NCI-H774 (cell line): ENCODE results near the gene CCDC183.
"Not testable (repeated sequence)": the region's sequence is repeated elsewhere in the genome, so short reads cannot be mapped to it uniquely, and the experiment has no call there.

Experiments
- DNase-seq: peaks from one replicate; lab custom pipeline; 2025; lab: John Stamatoyannopoulos, UW

The CCDC183 gene

DNA sequence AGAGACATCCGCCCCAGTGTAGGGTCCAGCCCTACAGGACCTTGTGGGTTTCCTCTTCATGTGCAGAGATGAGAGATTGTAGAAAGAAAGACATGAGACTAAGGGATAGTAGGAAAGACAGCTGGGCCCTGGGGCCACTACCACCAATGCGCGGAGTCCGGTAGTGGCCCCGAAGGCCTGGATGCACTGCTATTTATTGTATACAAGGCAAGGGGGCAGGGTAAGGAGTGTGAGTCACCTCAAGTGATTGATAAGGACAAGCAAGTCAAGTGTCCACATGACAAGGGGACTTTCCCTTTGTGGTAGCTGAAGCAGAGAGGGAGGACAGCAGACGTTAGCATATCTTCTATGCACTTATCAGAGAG lies 11.2 kb upstream of the CCDC183 start:
- no peak for DNase-seq

DNA sequence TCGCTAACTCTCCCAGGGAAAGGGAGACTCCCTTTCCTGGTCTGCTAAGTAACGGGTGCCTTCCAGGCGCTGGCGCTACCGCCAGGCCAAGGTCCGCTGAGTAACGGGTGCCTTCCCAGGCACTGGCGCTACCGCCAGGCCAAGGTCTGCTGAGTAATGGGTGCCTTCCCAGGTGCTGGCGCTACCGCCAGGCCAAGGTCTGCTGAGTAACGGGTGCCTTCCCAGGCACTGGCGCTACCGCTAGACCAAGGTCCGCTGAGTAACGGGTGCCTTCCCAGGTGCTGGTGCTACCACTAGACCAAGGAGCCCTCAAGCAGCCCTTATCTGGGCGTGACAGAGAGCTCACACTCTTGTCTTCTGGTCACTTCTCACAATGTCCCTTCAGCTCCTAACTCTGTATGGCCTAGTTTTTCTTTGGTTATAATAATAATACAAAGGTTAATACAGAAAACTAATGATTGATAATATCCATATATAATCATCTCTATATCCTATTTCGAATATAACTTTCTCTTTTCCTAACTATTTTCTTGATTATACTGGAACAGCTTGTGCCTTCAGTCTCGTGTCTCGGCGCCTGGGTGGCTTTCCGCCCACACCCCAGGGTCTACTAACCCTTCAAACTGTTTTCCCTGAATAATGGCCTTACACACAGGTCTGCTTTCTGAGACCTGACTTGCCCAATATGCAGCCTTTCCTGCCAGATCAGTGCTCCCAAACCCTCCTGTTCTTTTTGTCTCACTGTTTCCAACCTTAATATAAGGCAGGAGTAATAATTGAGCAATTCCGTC lies 10.4 kb upstream of the CCDC183 start:
- not testable (repeated sequence) for DNase-seq

DNA sequence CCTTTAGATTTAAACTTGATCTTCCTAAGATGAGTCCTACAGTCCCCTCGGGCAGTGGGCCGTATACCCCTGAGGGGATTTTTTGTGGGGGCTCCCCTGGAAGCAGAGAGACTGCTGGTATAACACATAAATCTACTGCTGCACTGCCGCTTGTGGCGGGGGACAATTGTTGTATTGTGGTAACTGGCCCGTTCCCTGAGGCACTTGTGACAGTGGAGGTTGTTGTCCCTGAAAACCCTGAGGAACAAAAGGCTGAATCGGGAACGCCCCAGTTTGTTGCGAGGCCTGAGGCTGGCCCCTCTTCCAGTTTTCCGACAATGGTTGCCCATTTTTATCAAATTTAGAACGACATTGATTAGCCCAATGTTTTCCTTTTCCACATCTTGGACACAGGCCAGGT lies 9.7 kb upstream of the CCDC183 start:
- DNase-seq = no peak

DNA sequence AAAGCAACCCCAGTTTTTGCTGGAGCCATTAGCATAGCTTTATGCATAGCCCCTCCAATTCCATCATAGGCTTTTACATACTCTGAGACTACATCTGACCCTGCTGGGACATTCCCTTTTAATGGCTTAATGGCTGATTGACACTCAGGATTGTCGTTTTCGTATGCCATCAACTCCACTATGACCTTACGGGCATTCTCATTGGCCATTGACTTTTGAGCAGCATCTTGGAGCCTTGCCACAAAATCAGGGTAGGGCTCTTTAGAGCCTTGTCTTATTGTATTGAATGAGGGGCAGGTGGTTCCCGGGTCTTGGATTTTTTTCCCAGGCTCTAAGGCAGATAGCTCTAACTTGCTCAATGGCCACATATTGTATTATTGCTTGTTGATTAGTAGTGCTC lies 9.2 kb upstream of the CCDC183 start:
- not testable (repeated sequence) for DNase-seq

DNA sequence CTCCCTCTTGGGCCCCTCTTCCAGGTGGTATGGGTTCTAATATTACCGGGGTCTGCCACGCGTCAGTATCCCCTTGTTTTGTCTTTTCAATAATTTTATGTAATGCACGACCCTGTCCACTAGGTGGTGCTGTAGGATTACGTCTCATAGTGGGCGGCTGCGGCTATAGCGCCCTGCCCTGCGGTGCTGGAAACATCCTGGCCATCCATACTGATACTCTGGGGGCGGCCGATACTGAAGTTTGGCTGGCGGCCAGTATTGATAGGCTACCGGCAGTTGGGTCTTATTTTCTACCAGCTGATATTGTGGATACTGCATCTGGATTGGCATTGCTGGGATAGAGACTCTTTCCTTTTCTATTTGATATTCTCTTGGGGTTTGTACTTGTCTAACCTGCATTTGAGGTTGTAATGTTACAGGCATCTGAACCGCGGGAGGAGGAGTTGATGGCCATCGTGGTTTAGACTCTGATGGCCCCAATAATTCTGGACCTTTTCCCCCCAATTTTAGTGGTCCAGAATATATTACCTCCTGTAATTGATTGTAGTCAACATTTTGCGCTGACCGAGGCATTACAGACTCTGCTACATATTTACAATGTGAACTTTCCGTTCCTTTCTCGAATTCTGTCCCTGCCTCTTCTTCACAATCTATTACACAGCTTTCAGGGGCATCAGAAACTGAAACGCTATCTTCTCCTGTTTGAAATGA lies 8.3 kb upstream of the CCDC183 start:
- DNase-seq = peak; percentile 83

DNA sequence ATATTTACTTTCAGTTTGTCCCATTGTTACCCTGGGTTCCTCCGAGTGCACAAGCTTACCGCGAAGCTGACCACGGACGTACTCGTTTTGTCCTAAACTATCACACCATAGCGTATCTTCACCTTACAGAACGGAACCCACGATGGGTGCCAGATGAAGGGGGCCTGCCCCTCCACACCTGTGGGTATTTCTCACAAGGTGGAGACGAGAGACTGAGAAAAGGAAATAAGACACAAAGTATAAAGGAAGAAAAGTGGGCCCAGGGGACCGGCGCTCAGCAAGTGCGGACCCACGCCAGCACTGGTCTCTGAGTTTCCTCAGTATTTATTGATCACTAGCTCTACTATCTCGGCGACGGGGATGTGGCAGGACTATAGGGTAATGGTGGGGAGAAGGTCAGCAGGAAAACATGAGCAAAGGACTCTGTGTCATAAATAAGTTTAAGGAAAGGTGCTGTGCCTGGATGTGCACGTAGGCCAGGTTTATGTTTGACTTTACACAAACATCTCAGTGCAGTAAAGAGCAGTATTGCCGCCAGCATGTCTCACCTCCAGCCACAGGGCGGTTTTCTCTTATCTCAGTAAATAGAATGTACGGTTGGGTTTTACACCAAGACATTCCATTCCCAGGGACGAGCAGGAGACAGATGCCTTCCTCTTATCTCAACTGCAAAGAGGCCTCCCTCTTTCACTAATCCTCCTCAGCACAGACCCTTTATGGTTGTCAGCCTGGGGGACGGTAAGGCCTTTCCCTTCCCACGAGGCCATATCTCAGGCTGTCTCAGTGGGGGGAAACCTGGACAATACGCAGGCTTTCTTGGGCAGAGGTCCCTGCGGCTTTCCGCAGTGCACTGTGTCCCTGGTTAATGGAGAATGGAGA lies 7.3 kb upstream of the CCDC183 start:
- DNase-seq = not testable (repeated sequence)

DNA sequence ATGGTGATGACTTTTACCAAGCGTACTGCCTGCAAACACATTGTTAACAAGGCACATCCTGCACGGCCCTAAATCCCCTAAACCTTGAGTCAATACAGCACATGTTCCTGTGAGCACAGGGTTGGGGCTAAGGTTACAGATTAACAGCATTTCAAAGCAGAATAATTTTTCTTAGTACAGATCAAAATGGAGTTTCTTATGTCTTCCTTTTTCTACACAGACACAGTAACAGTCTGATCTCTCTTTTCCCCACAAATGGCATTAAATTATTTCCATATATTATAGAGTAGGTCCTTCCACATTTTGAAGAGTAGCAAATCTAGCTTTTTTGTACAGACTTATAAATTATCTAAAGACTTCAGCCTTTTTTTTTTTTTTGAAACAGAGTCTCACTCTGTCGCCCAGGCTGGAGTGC lies 6.6 kb upstream of the CCDC183 start:
- no peak for DNase-seq

DNA sequence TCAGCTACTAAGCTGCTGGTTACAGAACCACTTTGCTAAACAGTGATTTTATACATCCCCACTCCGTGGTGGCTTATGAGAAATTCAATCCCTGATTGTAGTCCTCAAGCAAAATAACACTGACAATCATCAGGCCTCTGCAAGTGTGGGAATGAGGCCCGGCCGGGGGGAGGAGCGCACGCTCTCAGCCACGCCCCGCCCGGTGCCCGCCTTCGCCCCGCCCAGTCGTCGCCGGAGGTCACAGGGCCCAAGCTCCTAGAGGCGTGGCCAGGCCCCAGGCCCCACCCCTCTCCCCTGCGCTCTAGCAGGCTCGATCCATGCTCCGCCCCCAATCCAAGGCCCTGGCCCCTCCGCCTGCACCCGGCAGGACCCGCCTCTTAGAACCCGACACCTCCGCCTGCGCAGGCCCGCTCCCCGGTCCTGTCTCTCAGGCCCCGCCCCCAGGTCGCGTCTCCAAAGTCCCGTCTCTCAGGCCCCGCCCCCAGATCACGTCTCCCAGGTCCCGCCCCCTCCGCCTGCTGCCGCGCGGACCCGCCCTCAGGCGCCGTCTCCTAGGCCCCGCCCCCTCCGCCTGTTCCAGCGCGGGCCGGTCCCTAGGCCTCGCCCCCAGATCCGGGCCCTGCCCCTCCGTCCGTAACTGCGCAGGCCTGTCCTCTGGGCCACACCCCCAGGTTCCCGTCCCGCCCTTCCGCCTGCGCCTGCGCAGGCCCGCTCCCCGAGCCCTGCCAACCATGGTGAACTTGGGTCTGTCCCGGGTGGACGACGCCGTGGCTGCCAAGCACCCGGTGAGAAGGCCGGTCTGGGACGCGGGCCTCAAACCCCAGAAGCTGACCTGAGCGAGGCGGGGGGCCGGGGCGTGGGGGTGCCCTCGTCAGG lies 5.3 kb upstream of the CCDC183 start, which contains the start of gene TMEM141:
TMEM141 (plus strand) TSS at position 705 of the 876 bp plus-strand sequence; CDS start at position 732, 27 bp downstream.
- DNase-seq = peak; percentile 100

DNA sequence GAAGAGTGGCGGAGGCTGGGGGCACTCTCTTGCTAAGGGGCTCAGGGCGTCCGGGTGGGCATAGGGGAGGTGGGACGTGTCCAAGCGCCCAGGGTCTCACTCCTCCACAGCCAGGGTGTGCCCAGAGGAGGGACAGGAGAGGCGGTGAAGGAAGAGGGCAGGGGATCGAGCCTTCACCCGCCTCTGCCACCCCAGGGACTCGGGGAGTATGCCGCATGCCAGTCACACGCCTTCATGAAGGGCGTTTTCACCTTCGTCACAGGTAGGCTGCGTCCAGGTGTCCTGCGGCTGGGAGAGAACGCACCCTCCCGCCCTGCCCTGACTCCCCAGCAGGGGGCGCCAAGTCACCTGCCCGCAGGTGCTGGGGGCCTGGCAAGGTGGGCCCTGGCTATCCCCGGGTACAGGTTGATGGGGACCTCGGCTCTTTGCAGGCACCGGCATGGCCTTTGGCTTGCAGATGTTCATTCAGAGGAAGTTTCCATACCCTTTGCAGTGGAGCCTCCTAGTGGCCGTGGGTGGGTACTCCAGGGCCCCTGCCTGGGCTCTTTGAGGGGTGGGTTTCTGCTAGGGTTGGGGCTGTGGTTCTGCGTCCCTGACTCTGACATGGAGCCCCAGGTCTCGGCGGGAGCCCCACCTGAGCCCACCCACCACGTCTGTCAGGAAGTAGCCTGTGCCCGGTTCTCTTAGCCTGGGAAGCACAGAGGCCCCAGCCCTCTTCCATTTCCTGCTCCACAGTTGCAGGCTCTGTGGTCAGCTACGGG lies 4.4 kb upstream of the CCDC183 start:
- DNase-seq = peak; percentile 80

DNA sequence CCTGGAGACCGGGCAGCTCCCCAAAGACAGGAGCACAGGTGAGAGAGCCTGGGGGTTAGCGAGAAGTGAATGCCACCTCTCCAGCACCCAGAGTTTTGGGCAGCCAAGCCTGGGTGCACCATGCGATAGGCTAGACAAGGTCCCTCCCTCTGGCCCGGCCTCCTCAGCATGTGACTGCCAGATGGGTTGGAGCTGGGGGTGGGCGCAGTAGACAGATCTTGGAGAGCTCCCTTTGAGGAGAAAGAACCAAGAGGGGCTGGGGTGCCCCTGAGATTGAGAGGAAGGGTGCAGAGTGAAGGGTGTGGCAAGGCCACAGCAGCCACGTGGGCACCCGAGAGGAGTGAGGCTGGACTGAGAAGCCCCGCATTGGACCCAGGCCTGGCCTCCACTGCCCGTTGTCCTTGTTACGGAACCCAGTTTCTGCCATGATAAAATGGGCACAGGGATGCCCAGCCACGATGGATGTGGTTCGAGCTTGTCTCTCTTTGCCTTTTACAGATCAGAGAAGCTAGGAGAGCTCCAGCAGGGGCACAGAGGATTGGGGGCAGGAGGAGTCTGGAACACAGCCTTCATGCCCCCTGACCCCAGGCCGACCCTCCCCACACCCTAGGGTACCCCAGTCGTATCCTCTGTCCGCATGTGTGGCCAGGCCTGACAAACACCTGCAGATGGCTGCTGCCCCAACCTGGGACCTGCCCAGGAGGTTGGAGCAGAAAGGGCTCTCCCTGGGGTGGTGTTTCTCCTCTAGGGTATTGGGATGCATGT lies 3.6 kb upstream of the CCDC183 start:
- no peak for DNase-seq

DNA sequence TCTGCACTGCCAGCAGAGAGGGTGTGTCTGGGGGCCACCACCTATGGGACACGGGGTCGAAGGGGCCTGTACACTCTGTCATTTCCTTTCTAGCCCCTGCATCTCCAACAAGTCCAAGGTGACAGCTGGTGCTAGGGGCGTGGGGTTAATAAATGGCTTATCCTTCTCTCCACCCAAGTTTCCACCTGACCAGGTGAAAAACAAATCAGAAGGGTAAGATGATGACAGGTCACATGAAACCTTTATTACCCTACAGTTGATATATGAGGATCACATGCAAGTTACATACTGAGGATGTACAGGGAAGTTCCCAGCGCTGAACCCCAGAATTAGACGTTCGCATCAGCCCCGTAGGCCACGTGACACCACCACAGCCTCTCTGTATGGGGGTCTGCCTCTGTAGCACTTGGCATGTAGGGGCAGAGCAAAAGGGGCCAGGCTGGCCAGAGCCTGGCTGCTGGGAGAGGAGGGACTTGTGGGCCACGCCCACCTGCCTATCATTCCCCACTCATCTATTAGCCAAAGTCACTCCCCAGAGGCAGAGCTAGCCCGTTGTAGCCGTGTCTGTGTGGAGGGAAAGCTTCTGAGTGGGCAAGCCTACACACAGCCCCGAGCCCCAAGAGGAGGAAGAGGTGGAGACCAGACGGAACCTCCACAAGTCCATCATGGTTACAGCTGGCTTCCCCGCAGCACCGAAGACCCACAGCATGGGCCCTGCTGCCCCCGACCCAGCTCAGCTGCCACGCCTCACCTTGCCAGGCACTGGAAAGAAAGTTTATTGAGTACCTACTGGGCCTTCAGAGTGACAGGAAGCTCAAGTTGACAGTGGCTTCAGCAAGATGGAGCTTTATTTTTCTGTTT lies 2.8 kb upstream of the CCDC183 start:
- DNase-seq = no peak

DNA sequence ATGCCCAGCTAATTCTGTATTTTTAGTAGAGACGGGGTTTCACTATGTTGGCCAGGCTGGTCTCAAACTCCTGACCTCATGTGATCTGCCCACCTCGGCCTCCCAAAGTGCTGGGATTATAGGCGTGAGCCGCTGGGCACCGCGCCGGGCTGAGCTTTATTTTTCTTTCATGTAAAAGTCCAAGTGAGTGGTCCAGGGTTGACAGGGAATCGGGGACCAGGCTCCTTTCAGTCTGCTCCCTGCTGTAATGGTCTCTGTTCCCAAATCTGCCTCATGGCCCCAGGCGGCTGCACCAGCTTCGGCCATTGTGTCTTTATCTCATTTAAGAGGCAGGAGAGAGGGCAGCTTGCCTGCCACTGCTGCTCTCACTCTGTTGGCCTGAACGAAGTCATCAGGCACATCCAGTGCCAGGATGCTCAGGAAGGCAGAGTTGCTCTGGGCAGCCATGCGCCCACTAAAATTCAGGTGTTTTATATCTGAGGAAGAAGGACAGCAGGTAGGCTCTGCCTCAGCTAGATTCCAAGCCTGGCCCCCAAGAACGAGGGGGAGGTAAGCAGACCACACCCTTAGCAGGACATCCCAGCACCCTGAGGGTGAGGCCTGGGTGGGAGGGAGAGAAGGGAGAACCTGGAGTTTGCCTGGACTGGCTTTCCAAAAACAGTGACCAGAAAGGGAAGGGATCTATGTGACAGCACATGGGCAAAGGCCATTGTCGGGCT lies 1.7 kb upstream of the CCDC183 start:
- DNase-seq = no peak

DNA sequence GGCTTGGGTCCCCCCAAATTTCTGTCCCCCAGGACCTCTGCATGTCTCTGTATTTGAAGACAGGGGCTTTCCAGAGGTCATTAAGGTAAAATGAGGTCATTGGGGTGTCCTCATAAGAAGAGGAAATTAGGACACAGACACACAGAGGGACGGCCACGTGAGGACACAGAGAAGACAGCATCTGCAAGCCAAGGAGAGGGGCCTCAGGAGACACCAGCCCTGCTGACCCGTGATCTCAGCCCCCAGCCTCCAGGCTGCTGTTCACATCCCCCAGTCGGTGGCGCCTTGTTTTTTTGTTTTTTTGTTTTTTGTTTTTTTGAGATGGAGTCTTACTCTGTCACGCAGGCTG lies 1.2 kb upstream of the CCDC183 start:
- no peak for DNase-seq

DNA sequence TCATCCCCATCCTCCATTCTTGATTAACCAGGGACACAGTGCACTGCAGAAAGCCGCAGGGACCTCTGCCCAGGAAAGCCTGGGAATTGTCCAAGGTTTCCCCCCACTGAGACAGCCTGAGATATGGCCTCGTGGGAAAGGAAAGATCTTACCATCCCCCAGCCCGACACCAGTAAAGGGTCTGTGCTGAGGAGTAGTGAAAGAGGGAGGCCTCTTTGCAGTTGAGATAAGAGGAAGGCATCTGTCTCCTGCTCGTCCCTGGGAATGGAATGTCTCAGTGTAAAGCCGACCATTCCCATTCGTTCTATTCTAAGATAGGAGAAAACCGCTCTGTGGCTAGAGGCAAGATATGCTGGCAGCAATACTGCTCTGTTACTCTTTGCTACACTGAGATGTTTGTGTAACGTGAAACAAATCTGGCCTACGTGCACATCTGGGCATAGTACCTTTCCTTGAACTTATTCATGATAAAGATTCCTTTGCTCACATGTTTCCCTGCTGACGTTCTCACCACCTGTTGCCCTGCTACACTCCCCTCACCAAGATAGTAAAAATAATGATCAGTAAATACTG lies 723 bp downstream of the CCDC183 start:
- DNase-seq = not testable (repeated sequence)

DNA sequence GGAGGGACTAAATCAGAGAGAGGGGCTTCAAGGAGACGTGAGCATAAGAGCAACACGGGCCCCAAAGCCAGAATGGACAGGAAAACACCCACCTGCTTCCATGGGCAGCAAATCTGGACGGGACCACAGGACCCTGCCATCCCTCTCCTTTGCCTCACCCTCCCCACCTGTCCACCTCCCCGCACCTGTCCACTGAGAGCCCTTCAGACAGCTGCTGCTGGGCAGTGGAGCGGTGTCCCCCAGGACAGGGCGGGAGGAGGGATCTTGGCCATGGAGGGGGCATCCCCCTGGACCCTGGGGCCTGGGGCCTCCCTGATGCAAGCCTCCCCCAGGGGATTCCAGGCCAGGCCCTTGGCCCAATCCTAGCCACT lies 2.6 kb downstream of the CCDC183 start:
- no peak for DNase-seq

DNA sequence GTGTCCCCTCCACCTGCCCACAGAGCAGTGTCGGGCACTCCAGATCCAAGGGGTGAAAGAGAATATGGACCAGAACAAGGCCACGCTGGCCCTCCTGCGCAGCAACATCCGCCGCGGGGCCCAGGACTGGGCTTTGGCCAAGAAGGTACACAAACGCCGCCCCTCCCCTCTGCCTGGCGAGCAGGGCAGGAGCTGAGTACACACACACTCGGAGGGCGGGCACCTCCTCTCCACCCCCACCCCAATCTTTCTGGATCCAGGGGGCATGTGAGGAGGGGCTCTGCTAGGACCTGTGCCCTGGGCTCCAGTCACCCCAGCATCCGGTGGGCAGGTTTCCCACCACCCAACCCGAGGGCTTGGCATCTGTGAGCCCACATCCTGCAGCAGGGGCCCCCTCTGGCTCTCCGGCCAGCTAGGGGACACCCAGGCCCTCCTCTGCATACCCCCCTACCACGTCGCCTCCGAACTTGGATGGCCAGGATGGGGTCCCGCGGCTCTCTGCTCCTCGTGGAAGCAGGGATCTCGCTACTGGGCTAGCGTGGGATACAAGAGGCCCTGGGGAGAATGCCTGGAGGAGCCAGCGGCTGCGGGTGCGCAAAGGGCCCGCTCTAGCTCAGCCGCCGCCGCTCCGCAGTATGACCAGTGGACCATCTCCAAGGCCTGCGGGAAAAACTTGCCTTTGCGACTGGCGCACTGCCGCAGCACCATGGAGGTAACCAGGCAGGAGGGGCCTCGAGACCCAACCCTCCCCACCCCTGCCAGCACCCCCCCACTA lies 3.1 kb downstream of the CCDC183 start:
- peak; percentile 55 for DNase-seq
